HG03378 (cell line): ENCODE measurements around the gene SFXN3.

Experiments
- ATAC-seq: cut with Tn5 transposase; IDR thresholded peaks from one replicate; pipeline ENCODE4 v1.9.1; 2021; ENCODE audit warnings: mild to moderate bottlenecking, moderate library complexity; ENCODE audit not compliant: unreplicated experiment

Gene SFXN3

DNA sequence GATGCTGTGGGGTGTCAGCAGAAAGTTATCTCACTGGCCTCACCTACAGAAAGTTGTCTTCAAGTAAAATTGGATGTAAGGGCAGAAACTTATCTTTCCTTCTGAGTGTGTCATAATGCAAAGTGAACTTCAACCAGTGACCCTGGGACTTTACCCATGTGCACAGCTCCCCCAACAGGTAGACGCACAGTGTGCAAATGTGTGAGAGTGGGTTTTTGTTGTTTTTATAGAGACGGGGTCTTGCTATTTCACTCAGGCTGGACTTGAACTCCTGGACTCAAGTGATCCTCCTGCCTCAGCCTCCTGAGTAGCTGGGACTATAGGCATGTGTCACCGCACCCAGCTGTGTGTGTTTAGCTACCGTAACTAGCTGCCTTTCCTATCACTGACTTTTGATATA, 24.4 kb downstream of the SFXN3 start:
- ATAC-seq = no peak

DNA sequence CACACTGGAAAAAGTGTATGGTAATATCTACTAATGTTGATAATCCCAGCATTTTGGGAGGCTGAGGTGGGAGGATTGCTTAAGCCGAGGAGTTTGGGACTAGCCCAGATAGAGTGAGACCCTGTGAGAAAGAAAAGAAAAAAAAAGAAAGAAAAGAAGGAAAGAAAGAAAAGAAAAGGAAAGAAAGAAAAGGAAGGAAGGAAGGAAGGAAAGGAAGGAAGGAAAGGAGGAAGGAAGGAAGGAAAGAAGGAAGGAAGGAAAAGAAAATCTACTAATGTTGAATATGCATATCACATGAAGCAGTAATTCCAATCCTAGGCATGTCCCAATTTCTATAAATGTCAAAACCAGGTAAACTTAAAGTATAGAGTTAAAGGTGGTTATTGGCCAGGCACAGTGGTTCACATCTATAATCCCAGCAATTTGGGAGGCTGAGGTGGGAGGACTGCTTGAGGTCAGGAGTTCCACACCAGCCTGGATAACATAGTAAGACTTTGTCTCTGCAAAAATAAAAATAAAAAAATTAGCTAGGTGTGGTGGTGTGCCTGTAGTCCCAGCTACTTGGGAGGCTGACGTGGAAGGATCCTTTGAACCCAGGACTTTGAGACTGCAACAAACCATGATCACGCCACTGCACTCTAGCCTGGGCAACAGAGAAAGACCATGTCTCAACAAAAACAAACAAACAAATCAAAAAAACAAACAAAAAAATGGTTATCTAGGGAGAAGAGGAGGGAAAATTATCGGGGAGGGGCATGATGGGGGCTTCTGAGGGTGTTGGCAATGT, 25.5 kb downstream of the SFXN3 start:
- no peak for ATAC-seq

GRCh38 chr10:101060036-101060950, 29.3 kb downstream of the SFXN3 start:
- ATAC-seq = peak; percentile 45

GRCh38 chr10:101060951-101061623, 30.1 kb downstream of the SFXN3 start:
- peak; percentile 48 for ATAC-seq

- no peak for ATAC-seq
Measured at GRCh38 chr10:101061624-101062231, 30.7 kb downstream of the SFXN3 start, which contains the start of gene KAZALD1. TSS of gene KAZALD1 (plus strand) at chr10:101061989. CDS start at chr10:101062593, 604 bp downstream.

- ATAC-seq = no peak
Measured at GRCh38 chr10:101062232-101063049, 31.4 kb downstream of the SFXN3 start.

DNA sequence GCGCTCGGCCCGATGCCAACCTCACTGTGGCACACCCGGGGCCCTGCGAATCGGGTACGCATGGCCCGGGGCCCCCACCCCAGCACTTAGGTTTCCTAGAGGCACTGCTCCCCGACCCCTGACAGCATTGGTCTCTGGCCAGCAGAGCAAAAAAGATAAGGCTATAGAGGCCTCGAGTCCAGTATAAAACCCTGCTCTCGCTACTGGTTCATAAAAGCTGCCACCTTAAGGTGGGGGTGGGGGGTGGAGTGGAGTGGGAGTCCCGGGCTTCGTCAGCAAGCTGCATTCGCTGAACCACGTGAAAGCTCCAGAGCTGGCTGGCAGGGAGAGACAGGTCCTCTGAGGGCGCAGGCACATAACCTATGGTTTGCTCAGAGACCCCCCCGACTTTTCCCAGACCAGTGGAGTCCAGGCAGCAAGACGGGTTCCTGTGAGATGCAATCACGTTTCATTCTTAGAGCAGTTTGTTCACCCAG, 32.1 kb downstream of the SFXN3 start:
- ATAC-seq = no peak

DNA sequence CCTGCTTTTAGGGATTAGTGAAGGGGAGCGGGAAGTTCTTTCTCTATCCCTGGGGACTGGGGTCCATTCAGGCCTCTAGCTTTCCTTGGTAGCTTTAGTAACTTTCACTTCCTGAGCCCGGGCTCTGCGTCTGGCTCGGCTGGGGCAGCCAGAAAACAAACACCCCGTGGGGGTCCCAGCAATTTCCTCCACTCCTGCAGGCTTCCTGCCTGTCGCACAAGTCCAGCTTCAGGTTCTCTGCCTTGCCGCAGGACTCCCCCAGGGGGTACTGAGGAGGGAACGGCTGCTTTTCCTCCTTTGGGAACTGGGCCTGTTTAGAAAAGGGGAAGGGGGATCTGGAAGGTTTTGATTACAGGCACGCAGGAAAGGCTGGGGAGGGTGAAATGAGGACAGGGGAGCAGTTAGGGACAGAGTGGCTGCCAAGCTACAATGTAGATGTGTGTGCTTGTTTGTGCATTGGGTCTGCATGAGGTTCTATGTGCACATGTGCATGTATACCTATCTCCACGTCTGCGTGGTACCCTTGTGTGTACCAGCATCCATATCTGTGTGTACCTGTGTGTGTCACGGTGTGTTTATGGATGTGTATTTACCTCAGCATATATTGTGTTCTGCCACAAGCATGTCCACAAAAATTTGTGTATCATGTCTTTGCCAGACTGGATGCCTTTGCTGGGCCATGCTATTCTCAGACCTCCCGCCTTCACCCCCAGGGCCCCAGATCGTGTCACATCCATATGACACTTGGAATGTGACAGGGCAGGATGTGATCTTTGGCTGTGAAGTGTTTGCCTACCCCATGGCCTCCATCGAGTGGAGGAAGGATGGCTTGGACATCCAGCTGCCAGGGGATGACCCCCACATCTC, 32.7 kb downstream of the SFXN3 start:
- no peak for ATAC-seq

DNA sequence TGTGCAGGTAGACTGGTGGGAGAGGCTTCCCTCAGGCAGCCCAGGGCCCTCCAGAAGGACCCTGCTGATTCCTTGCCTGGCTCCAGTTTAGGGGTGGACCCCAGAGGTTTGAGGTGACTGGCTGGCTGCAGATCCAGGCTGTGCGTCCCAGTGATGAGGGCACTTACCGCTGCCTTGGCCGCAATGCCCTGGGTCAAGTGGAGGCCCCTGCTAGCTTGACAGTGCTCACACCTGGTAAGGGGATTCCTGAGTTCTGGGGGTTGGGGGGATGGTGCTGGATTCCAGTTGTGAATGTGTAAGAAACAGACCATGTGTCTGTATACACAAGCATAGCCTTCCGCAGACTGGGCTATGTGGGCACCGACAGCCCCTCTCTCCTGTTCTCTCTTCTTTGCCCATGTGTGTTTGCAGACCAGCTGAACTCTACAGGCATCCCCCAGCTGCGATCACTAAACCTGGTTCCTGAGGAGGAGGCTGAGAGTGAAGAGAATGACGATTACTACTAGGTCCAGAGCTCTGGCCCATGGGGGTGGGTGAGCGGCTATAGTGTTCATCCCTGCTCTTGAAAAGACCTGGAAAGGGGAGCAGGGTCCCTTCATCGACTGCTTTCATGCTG, 33.5 kb downstream of the SFXN3 start:
- ATAC-seq = no peak

DNA sequence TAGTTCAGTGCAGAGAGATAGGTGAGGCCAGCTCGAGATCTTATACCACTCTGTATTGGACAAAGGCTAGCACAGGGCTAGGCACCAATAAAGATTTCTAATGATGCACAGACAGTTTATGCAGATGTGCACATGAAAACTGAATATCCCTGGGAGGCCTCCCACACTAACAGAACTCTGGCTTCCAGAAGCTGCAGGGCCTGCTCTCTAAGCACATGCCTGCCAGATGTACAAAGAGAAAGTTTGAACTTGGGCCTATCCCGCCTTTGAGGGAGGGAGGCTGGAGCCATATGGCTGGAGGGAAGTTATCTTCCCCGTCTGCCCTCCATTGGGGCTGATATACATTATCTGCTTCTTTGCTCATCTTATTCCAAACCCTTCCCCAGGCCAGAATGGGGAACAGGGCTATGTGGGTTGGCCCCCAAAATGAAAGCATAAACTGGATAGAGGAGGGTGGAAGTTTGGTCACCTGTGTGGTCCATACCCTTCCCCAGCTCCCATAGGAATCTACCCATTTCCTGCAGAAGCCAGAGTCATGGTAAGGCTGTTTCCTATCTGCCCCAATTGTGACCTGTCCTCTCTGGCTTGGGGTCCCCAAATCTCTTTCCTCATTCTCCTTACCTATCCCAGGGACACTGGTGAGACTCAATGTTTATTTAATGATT, 34.6 kb downstream of the SFXN3 start:
- no peak for ATAC-seq

- no peak for ATAC-seq
Measured at GRCh38 chr10:101066146-101066895, 35.3 kb downstream of the SFXN3 start.

DNA sequence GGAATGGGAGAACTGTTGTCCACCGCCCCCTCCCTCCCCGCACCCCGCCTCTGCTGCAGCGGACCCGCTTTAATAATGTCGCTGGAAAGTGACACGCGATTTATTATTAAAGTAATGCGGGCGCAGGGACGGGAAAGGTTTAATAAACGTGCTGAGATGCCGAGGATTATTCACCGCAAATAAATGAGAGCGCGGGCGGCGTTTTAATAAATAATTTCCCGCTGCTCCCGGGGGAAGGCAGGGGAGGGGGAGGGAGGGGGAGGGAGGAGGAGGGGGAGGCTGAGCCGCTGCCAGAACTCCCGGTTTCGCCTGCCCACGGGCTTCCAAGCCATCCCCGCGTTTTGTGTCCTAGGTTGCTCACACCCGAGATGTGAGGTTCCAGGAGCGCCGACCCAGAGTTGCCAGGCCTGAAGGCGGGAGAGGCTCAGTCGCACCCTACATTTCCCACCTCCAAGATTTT, 35.9 kb downstream of the SFXN3 start:
- no peak for ATAC-seq

DNA sequence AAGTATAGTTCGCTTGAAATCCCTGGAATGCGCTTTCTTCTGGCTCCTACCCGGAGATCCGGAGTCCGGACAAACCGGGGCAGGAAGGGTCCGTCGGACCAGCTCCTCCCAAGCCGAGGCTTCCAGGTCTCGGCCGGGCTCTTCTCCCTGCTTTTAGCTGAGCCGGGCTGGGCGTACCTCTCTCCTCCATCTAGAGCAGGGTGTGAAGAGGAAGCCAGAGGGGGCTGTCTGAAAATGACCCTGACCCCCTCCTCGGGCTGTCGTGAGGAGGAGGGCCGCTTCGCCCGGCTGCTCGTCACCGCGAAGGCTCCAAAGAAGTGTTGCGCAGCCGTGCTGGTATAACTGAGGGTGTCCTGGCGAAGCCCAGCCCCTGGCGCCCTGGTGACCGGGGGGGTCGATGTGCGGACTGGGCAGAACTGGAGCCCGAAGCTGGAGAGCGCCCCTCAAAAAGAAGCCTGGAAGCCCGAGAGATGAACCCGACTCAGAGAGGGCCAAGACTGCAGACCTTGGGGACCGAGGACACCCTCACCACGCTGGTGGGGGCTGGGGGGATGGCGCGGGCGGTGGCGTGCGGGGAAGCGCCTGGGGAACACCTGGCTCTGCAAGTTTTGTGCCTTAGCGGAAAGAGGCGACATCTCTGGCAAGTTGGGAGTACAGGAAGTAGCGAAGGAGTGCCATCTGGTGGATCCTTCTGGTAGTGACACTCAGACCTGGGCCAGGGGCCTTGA, 36.5 kb downstream of the SFXN3 start:
- peak; percentile 54 for ATAC-seq

DNA sequence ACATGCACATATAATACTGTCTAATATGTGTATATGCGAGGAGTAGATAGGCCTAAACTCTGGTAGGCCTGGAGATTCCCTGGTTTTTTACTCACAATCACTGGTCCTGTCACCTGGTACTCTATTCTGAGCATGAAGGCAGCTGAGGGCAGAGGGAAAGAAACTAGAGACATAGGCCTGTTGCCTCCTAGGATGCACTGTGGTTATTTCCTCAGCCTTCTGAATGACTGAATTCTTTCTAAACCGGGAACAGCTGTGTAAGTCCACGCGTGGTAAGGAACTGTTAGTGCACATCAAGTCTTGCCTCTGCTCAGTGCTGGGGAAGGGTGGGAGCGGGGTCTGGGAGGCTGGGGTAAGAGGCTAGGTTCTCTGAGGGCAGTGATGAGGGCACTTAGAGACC, 38.4 kb downstream of the SFXN3 start:
- no peak for ATAC-seq

GRCh38 chr10:101070098-101070497, 39.1 kb downstream of the SFXN3 start:
- ATAC-seq = no peak

- no peak for ATAC-seq
Measured at GRCh38 chr10:101071267-101071884, 40.3 kb downstream of the SFXN3 start.
